NCI-H146 (cell line): Measurements from ENCODE around the gene VWCE.
"Not testable (repeated sequence)": the region's sequence is repeated elsewhere in the genome, so short reads cannot be mapped to it uniquely, and the experiment has no call there.

Source experiments
- DNase-seq: peaks from one replicate; lab custom pipeline; 2025; lab: John Stamatoyannopoulos, UW

VWCE gene

DNA sequence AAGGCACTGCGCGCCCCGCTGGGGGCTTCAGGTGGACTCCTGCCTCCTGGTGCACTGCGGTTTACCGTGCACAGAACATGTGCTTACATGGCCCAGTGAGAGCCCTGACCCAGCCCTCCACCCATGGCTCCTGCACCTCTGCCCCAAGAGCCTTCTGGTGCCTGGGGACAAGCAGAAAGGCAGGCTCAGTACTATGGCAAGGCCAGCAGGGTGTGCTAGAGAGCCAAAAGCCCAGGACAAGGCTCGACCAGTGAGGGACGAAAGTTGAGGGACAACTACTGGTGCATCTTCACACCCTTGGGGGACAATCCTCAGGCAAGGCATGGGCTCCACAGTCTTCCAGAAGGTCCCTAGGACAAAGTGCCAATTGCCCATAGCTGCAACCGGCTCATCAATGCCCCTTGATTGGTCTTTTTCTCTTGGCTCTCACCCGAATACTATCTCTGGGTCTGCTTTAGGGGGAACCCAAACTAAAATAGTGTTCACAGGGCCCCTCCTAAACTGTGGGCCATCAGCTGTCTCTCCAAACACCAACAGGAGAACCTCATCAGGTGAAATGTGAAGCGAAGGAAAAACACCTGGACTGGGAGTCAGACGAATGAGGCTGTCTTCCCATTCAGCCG, 40.6 kb downstream of the VWCE start:
- peak; percentile 50 for DNase-seq

DNA sequence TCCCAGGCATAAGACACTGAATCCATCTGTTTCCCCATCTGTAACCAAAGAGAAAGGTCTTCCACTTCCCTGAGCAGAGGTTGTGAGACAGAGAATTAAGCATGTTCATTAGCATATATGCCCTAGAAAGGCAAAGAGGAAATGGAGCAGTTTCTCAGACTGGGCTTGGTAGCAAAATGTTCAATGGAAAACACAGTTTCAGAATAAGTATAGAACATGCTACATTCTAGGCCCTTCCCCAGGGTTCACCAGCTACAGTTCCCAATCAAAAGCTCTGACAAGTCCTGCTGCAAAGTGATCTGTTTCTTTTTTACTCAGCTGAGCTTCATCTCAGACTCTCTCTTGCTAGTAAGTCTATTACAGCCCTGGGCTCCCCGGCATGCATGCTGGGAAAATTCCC, 42.8 kb downstream of the VWCE start:
- not testable (repeated sequence) for DNase-seq

DNA sequence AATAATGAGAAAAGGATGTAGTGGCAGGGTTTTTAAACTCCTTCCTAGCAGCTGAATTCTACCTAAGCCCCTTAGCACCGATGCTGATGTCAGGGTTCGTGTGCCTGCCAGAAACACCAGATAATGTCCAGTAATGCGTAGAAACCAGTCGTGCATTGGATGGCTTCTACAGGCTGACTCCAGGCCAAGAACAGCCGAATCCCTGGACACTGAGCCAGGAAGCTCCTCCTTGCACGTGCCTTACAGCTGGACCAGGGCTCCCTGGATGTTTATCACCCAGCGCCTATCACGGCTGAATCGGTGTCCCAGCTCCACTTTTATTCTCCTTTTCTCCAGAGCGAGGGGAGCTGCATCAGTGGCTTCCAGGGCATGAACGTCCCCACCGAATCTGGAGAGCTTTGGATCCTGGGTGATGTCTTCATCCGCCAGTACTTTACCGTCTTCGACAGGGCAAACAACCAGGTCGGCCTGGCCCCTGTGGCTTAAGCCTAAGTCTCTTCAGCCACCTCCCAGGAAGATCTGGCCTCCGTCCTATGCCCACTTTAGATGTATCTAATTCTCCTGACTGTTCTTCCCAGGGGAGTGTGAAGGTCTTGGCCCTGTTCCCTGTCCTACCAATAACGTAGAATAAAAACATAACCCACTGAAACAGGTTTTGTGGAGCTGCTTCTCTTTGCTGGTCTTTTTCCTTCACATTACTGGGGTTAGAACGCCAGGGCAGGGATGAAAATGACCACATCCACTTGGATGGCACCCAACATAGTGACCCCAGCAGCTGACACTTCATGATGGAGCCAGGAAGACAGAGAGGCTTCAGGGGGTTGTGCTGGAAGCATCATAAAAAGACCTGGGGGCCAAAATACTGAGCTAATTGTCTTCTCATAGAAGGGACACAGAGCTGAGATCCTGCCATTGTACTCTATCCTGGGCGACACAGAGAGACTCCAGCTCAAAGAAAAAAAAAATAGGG, 44.0 kb downstream of the VWCE start:
- not testable (repeated sequence) for DNase-seq

DNA sequence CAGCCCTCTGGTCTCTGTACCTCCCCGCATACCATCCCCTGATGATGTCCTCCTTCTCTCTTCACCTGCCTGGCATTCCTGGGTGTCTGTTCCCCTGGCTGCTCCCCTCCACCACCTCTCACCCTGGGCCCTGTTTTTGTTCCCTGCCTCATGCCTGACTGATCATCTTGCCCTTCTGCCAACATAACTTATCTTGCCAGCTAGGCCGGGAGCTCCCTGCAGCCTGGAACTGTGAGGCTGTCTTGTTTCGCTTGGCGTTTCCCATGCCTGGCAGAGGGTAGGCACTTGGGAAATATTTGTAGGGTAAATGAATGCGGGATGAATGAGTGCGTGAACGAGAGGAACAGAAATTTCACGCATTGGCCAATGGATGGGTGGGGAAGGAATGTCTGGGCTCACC, 45.9 kb downstream of the VWCE start:
- not testable (repeated sequence) for DNase-seq

DNA sequence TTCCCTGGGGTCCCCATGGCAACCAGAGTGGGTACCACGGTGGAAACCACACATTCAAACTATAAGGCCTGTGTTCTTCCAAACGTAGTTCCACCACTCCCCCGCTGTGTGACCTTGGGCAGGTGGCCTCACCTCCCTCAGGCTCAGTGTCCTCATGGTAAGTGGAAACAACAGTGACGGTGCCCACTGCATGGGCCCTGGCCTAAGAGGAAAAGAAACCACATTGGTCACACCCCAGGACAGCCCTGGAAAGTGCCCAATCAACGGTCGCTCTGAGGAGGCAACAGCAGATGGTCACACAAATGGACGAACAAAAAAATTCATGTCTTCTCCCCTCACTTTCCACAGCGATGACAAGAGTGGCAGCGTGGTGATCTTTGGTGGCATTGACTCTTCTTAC, 47.0 kb downstream of the VWCE start:
- not testable (repeated sequence) for DNase-seq

DNA sequence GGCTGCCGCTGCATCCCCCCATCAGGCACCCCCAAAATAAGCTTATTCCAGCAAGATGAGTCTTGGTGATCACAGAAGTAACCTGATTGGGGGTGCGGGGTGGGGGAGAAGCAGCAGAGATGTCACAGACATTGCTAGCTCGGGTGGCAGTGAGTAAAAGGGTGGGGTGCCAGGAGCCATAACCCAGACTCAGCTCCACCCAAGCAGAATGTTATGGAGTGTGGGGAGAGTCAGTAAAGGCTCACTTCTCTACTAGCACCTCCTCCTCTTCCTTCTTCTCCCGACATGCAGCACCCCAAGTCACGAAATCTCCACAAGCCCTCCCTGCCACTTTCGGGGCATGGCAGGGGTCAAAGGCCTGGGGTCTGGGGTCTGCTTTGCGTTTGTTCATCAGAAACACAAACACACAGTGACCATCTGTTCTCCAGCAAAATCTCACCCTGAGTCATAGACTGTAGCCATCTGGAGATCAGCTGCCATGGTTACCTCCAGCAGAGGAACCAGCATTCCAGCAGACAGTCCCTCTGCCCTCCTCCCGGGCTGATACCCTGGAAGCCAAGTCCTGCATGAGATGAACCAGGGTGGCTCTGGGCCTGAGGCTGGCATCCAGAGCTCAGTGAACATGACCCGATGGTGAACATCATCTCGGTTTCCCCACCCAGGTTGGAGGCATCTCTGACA, 49.7 kb downstream of the VWCE start:
- DNase-seq = not testable (repeated sequence)

DNA sequence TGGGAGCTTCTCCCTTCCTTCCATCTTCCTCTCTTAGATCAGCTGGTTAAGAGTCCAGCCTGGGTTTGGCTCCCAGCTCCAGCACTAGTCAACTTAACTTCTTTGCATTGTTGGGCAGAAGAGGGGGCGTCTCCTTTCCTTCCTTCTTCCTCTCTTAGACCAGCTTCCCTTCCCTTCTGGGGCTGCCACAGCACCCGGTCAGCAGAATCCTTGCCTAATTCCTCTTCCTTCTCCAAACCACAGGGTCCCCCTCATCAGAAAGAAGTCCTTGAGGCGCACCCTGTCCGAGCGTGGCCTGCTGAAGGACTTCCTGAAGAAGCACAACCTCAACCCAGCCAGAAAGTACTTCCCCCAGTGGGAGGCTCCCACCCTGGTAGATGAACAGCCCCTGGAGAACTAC, 53.6 kb downstream of the VWCE start:
- not testable (repeated sequence) for DNase-seq

DNA sequence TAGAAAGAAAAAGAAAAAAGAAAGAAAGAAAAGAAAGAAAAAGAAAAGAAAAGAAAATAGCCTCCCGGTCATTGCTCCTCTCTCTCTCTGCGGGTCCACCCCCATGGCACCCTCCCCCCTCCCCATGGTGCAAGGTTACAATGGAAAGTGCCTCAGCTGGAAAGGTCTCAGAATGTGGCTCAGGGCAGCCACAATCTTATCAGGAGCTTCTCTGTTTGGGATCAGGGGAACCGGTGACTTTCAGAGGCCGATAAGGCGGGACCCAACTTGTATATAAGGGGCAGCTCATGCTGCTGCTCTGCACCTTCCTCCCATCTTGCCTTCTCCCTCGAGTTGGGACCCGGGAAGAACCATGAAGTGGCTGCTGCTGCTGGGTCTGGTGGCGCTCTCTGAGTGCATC, 54.2 kb downstream of the VWCE start, which contains the start of gene PGA5:
TSS of gene PGA5 (plus strand) at position 301 of the 400 bp plus-strand sequence. CDS start at position 353, 52 bp downstream.
- DNase-seq = not testable (repeated sequence)

DNA sequence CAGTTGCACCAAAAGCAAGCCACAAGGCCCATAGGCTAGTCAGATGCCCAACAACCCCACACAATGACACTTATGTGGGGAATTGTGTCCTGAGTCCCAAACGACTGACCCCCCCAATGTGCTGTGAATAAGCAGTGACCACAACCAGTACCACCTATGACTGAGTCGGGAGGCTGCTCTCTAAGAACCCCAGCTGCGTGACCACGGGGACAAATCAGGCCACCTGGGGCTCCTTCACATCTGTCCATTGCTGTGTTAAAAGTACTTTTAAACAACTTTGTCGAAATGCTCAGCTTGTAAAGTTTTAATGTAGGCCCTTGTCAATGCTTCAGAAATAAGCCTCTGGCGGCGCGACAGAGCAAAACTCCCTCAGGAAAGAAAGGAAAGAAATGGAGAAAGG, 54.8 kb downstream of the VWCE start:
- DNase-seq = not testable (repeated sequence)

DNA sequence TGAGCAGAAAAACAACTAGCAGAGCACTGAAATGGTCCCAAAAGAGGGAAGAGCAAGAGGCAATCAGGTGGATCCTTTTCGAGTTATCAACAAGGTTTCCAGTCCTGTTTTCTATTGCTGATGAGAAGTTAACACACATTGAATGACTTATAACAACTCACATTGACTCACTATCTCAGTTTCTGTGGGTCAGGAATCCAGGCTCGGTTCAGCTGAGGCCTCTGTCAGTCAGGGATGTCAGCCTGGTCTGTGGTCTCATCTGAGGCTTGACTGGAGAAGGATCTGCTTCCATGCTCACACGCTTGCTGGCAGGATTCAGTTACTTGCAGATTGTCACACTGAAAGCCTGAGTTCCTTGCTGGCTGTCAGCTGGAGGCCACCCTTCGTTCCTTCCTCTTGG, 58.0 kb downstream of the VWCE start:
- not testable (repeated sequence) for DNase-seq

DNA sequence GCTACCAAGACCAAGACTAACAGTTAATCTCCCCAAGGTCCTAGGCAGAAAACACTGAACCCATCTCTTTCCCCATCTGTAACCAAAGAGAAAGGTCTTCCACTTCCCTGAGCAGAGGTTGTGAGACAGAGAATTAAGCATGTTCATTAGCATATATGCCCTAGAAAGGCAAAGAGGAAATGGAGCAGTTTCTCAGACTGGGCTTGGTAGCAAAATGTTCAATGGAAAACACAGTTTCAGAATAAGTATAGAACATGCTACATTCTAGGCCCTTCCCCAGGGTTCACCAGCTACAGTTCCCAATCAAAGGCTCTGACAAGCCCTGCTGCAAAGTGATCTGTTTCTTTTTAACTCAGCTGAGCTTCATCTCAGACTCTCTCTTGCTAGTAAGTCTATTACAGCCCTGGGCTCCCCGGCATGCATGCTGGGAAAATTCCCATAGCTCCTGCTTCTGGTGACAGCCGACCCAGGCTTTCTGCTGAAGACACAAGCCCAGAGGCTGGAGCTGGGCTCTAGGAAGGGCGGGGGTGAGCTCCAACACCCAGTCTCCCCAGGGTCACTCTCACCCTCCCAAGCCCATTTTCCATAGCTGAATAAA, 62.5 kb downstream of the VWCE start:
- not testable (repeated sequence) for DNase-seq

DNA sequence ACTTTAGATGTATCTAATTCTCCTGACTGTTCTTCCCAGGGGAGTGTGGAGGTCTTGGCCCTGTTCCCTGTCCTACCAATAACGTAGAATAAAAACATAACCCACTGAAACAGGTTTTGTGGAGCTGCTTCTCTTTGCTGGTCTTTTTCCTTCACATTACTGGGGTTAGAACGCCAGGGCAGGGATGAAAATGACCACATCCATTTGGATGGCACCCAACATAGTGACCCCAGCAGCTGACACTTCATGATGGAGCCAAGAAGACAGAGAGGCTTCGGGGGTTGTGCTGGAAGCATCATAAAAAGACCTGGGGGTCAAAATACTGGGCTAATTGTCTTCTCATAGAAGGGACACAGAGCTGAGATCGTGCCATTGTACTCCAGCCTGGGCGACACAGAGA, 63.5 kb downstream of the VWCE start:
- not testable (repeated sequence) for DNase-seq

DNA sequence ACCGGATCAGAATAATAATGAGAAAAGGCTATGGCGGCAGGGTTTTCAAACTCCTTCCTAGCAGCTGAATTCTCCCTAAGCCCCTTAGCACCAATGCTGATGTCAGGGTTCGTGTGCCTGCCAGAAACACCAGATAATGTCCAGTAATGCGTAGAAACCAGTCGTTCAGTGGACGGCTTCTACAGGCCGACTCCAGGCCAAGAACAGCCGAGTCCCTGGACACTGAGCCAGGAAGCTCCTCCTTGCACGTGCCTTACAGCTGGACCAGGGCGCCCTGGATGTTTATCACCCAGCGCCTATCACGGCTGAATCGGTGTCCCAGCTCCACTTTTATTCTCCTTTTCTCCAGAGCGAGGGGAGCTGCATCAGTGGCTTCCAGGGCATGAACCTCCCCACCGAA, 64.1 kb downstream of the VWCE start:
- DNase-seq = not testable (repeated sequence)

DNA sequence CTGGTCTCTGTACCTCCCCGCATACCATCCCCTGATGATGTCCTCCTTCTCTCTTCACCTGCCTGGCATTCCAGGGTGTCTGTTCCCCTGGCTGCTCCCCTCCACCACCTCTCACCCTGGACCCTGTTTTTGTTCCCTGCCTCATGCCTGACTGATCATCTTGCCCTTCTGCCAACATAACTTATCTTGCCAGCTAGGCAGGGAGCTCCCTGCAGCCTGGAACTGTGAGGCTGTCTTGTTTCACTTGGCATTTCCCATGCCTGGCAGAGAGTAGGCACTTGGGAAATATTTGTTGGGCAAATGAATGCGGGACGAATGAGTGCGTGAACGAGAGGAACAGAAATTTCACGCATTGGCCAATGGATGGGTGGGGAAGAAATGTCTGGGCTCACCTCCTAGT, 65.7 kb downstream of the VWCE start:
- not testable (repeated sequence) for DNase-seq

DNA sequence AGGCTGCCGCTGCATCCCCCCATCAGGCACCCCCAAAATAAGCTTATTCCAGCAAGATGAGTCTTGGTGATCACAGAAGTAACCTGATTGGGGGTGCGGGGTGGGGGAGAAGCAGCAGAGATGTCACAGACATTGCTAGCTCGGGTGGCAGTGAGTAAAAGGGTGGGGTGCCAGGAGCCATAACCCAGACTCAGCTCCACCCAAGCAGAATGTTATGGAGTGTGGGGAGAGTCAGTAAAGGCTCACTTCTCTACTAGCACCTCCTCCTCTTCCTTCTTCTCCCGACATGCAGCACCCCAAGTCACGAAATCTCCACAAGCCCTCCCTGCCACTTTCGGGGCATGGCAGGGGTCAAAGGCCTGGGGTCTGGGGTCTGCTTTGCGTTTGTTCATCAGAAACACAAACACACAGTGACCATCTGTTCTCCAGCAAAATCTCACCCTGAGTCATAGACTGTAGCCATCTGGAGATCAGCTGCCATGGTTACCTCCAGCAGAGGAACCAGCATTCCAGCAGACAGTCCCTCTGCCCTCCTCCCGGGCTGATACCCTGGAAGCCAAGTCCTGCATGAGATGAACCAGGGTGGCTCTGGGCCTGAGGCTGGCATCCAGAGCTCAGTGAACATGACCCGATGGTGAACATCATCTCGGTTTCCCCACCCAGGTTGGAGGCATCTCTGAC, 68.5 kb downstream of the VWCE start:
- DNase-seq = not testable (repeated sequence)

DNA sequence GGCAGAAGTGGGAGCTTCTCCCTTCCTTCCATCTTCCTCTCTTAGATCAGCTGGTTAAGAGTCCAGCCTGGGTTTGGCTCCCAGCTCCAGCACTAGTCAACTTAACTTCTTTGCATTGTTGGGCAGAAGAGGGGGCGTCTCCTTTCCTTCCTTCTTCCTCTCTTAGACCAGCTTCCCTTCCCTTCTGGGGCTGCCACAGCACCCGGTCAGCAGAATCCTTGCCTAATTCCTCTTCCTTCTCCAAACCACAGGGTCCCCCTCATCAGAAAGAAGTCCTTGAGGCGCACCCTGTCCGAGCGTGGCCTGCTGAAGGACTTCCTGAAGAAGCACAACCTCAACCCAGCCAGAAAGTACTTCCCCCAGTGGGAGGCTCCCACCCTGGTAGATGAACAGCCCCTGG, 72.4 kb downstream of the VWCE start:
- DNase-seq = not testable (repeated sequence)

DNA sequence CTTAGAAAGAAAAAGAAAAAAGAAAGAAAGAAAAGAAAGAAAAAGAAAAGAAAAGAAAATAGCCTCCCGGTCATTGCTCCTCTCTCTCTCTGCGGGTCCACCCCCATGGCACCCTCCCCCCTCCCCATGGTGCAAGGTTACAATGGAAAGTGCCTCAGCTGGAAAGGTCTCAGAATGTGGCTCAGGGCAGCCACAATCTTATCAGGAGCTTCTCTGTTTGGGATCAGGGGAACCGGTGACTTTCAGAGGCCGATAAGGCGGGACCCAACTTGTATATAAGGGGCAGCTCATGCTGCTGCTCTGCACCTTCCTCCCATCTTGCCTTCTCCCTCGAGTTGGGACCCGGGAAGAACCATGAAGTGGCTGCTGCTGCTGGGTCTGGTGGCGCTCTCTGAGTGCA, 73.1 kb downstream of the VWCE start, which contains the start of gene PGA4:
TSS of gene PGA4 (plus strand) at position 301 of the 400 bp plus-strand sequence. CDS start at position 355, 54 bp downstream.
- DNase-seq = not testable (repeated sequence)

DNA sequence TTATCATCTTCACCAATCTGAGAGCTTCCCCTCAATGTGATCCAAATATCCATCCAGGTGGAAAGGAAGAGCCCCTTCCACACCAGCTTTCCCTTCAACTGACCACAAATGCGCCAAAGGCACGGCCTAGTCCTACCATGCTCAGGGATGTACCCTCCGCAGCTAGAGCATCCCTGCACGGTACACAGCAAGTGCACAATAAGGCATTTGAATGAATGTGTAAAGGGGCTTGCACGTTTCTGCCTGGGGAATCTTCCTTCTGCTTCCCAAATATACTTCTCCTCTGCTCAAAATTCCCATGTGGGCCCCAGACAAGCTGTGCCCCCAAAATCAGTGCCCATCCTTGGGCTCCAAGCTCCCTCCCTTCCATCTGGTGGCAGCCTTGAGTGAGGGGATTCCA, 76.1 kb downstream of the VWCE start:
- DNase-seq = not testable (repeated sequence)

DNA sequence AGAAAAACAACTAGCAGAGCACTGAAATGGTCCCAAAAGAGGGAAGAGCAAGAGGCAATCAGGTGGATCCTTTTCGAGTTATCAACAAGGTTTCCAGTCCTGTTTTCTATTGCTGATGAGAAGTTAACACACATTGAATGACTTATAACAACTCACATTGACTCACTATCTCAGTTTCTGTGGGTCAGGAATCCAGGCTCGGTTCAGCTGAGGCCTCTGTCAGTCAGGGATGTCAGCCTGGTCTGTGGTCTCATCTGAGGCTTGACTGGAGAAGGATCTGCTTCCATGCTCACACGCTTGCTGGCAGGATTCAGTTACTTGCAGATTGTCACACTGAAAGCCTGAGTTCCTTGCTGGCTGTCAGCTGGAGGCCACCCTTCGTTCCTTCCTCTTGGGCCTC, 76.8 kb downstream of the VWCE start:
- DNase-seq = not testable (repeated sequence)

DNA sequence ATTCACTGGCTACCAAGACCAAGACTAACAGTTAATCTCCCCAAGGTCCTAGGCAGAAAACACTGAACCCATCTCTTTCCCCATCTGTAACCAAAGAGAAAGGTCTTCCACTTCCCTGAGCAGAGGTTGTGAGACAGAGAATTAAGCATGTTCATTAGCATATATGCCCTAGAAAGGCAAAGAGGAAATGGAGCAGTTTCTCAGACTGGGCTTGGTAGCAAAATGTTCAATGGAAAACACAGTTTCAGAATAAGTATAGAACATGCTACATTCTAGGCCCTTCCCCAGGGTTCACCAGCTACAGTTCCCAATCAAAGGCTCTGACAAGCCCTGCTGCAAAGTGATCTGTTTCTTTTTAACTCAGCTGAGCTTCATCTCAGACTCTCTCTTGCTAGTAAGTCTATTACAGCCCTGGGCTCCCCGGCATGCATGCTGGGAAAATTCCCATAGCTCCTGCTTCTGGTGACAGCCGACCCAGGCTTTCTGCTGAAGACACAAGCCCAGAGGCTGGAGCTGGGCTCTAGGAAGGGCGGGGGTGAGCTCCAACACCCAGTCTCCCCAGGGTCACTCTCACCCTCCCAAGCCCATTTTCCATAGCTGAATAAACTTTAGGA, 81.3 kb downstream of the VWCE start:
- DNase-seq = not testable (repeated sequence)

DNA sequence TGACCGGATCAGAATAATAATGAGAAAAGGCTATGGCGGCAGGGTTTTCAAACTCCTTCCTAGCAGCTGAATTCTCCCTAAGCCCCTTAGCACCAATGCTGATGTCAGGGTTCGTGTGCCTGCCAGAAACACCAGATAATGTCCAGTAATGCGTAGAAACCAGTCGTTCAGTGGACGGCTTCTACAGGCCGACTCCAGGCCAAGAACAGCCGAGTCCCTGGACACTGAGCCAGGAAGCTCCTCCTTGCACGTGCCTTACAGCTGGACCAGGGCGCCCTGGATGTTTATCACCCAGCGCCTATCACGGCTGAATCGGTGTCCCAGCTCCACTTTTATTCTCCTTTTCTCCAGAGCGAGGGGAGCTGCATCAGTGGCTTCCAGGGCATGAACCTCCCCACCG, 82.9 kb downstream of the VWCE start:
- DNase-seq = not testable (repeated sequence)
